Measurements from ENCODE around the gene LSM5.
"Not testable (repeated sequence)": the region's sequence is repeated elsewhere in the genome, so short reads cannot be mapped to it uniquely, and the experiment has no call there.

Gene LSM5

DNA sequence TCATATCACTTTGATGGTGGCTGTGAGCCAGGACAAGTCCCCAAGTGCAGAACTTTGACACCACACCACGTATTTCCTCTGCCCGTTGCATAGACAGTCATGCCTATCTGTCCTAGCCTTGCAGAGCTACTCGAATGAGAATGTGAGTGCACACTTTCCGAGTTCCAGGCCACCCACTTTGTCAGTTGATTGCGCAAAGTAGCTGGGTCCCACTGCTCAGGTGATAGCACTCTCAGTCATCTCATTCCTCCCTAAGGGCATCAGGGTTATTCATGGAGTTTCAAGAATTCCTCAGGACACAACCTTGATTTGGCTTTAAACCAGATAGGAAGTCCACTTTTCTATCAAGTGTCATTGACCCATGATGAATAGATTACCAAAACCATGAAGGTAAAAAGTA is 19.3 kb downstream of the LSM5 start:
- TF ChIP-seq CTCF (IDR thresholded peaks at IDR 0.05; ENCODE audit: low read depth, low read length): no peak

GRCh38 chr7:32470004-32470403 is 20.2 kb downstream of the LSM5 start:
- not testable (repeated sequence) for H3K4me3 ChIP-seq (ENCODE audit: low read depth, low read length); H3K27me3 ChIP-seq (ENCODE audit: insufficient read depth, low read depth, severe bottlenecking); H3K9me3 ChIP-seq (ENCODE audit: severe bottlenecking); DNase-seq; H3K36me3 ChIP-seq; H3K27ac ChIP-seq

More for the DNA sequence above, 19.3 kb downstream of the LSM5 start:
- no peaks in the 10 kb centered on the region for H3K9me3 ChIP-seq (ENCODE audit: severe bottlenecking)
- no peak for DNase-seq
- H3K27me3 ChIP-seq (ENCODE audit: insufficient read depth, low read depth, severe bottlenecking): no peaks in the 10 kb centered on the region
- no peak overlapping the region for H3K27ac ChIP-seq
- no peaks in the 10 kb centered on the region for H3K36me3 ChIP-seq
- H3K4me3 ChIP-seq (ENCODE audit: low read depth, low read length): no peak overlapping the region

- H3K9me3 ChIP-seq (ENCODE audit: severe bottlenecking); DNase-seq; H3K4me3 ChIP-seq (ENCODE audit: low read depth, low read length); H3K36me3 ChIP-seq; H3K27me3 ChIP-seq (ENCODE audit: insufficient read depth, low read depth, severe bottlenecking); H3K27ac ChIP-seq: not testable (repeated sequence)
Measured at GRCh38 chr7:32464641-32465416, 25.4 kb downstream of the LSM5 start.

DNA sequence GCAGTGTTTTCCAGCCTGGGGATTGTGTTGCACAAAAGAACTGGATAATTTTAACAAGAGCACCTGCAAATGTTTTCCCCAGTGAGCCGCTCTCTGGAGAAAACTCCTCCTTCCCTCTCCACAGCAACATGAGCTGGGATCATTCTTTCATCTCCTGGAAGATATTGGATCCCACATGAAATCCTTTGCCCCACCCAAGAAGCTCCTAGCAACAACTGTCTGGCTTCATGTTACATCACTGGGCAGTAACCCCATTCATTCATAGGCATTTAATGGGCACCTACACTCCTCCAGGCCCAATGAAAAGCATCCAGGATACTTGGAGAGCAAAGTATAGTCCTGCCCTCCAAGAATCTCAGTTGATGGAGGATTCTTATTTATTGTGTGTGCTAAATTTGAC is 27.2 kb downstream of the LSM5 start:
- no peak overlapping the region for H3K4me3 ChIP-seq (ENCODE audit: low read depth, low read length)
- no peak overlapping the region for H3K27ac ChIP-seq
- no peak for TF ChIP-seq CTCF (IDR thresholded peaks at IDR 0.05; ENCODE audit: low read depth, low read length)
- H3K36me3 ChIP-seq: no peaks in the 10 kb centered on the region
- no peaks in the 10 kb centered on the region for H3K27me3 ChIP-seq (ENCODE audit: insufficient read depth, low read depth, severe bottlenecking)
- DNase-seq: no peak
- H3K9me3 ChIP-seq (ENCODE audit: severe bottlenecking): no peaks in the 10 kb centered on the region

DNA sequence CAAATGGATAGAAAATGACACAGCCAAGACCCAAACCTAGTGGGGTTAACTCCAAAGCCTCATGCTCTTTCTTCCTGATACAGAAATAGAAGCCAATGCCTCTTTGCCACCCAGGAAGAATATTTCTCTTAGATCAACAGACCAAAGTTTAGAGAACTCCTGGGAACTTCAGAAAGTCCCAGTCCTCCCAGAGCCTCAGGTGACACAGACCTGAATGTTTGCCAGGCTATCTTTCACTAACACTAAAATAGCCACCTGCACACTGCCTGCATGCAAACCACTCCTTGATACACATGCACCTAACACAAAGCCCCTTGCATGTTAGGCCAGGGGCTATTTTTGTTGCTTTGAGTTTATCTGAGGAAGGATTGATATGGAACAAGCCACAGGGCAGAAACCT is 27.7 kb downstream of the LSM5 start:
- Histone ChIP-seq H3K36me3 (no peaks in the 10 kb centered on the region), H3K27me3 (ENCODE audit: insufficient read depth, low read depth, severe bottlenecking) (no peaks in the 10 kb centered on the region), H3K9me3 (ENCODE audit: severe bottlenecking) (no peaks in the 10 kb centered on the region), H3K27ac (no peak overlapping the region), H3K4me3 (ENCODE audit: low read depth, low read length) (no peak overlapping the region)
- TF ChIP-seq CTCF (IDR thresholded peaks at IDR 0.05; ENCODE audit: low read depth, low read length): no peak
- DNase-seq: no peak

GRCh38 chr7:32461484-32461883 is 28.7 kb downstream of the LSM5 start:
- Histone ChIP-seq H3K36me3 (no peaks in the 10 kb centered on the region), H3K4me3 (ENCODE audit: low read depth, low read length) (no peak overlapping the region)
- TF ChIP-seq CTCF (IDR thresholded peaks at IDR 0.05; ENCODE audit: low read depth, low read length): no peak

GRCh38 chr7:32459788-32460187 is 30.4 kb downstream of the LSM5 start:
- Histone ChIP-seq H3K4me3 (ENCODE audit: low read depth, low read length) (no peak overlapping the region), H3K9me3 (ENCODE audit: severe bottlenecking) (no peaks in the 10 kb centered on the region), H3K27ac (no peak overlapping the region), H3K27me3 (ENCODE audit: insufficient read depth, low read depth, severe bottlenecking) (no peaks in the 10 kb centered on the region), H3K36me3 (no peaks in the 10 kb centered on the region)
- DNase-seq: no peak
- no peak for TF ChIP-seq CTCF (IDR thresholded peaks at IDR 0.05; ENCODE audit: low read depth, low read length)

More at GRCh38 chr7:32461484-32461883, 28.7 kb downstream of the LSM5 start:
- H3K27me3 ChIP-seq (ENCODE audit: insufficient read depth, low read depth, severe bottlenecking): no peaks in the 10 kb centered on the region
- no peak overlapping the region for H3K27ac ChIP-seq
- H3K9me3 ChIP-seq (ENCODE audit: severe bottlenecking): no peaks in the 10 kb centered on the region
- no peak for DNase-seq
